Measurements from ENCODE around the gene GLT1D1.

The GLT1D1 gene

GRCh38 chr12:128856035-128856790 lies 2.9 kb downstream of the GLT1D1 start:
- no peak for DNase-seq

GRCh38 chr12:128856791-128857078 lies 3.5 kb downstream of the GLT1D1 start:
- no peak for DNase-seq

GRCh38 chr12:128857133-128857763 lies 4.0 kb downstream of the GLT1D1 start:
- no peak for DNase-seq

GRCh38 chr12:128859311-128859710 lies 6.0 kb downstream of the GLT1D1 start:
- no peak for DNase-seq

- DNase-seq = no peak
Measured at GRCh38 chr12:128861226-128862016, 8.1 kb downstream of the GLT1D1 start.

GRCh38 chr12:128863957-128864356 lies 10.7 kb downstream of the GLT1D1 start:
- DNase-seq = no peak

- no peak for DNase-seq
Measured at GRCh38 chr12:128864516-128865186, 11.4 kb downstream of the GLT1D1 start.

GRCh38 chr12:128867466-128867865 lies 14.2 kb downstream of the GLT1D1 start:
- DNase-seq = no peak

GRCh38 chr12:128871516-128871892 lies 18.2 kb downstream of the GLT1D1 start:
- no peak for DNase-seq

GRCh38 chr12:128872303-128872702 lies 19.0 kb downstream of the GLT1D1 start:
- no peak for DNase-seq

- no peak for DNase-seq
Measured at GRCh38 chr12:128876559-128876958, 23.3 kb downstream of the GLT1D1 start.

- DNase-seq = no peak
Measured at GRCh38 chr12:128879898-128880764, 26.9 kb downstream of the GLT1D1 start.

GRCh38 chr12:128891856-128892255 lies 38.6 kb downstream of the GLT1D1 start:
- DNase-seq = no peak

- DNase-seq = no peak
Measured at GRCh38 chr12:128903236-128903635, 50.0 kb downstream of the GLT1D1 start.

- DNase-seq = no peak
Measured at GRCh38 chr12:128905003-128905544, 51.8 kb downstream of the GLT1D1 start.

GRCh38 chr12:128906485-128907137 lies 53.3 kb downstream of the GLT1D1 start:
- DNase-seq = no peak

GRCh38 chr12:128908254-128908653 lies 55.0 kb downstream of the GLT1D1 start:
- no peak for DNase-seq

GRCh38 chr12:128909653-128910052 lies 56.4 kb downstream of the GLT1D1 start:
- no peak for DNase-seq

GRCh38 chr12:128910629-128911028 lies 57.4 kb downstream of the GLT1D1 start:
- DNase-seq = no peak

- no peak for DNase-seq
Measured at GRCh38 chr12:128911861-128912260, 58.6 kb downstream of the GLT1D1 start.

- DNase-seq = no peak
Measured at GRCh38 chr12:128914908-128915563, 61.8 kb downstream of the GLT1D1 start.
